HL-60 (cell line): ENCODE measurements around the gene KDM5B.

Source experiments
- CTCF ChIP-seq: IDR thresholded peaks from one replicate; pipeline ENCODE4 v1.5.1; 2011; ENCODE audit warnings: low read length, control low read depth, inconsistent platforms; ENCODE audit not compliant: insufficient read depth
- GABPA ChIP-seq: IDR thresholded peaks from 2 replicates; pipeline ENCODE4 v1.6.1; 2012; ENCODE audit warnings: low read depth
- POLR2AphosphoS5 ChIP-seq: IDR thresholded peaks from 2 replicates; pipeline ENCODE4 v1.6.1; 2012; ENCODE audit warnings: low read depth
- REST ChIP-seq: IDR thresholded peaks from 2 replicates; pipeline ENCODE4 v1.6.1; 2012; ENCODE audit warnings: low read depth; ENCODE audit not compliant: insufficient replicate concordance

- TF ChIP-seq REST: no peak
- no peak for TF ChIP-seq CTCF
- TF ChIP-seq POLR2AphosphoS5: no peak
- no peak for TF ChIP-seq GABPA
These were observed 98.8 kb downstream of the KDM5B start for GRCh38 chr1:202709276-202710041.
